ENCODE data around the gene FAXDC2.
A peak's percentile ranks its signal among the peaks of the same experiment; 100 is the strongest.

The FAXDC2 gene

GRCh38 chr5:154881986-154882385 lies 31.6 kb upstream of the FAXDC2 start:
- in situ Hi-C loops (cut with HindIII; ENCODE audit: low pct_ligation_motif_present, low sequenced_read_pairs): no loop called here
- no peaks in the 10 kb centered on the region for H3K27me3 ChIP-seq (replicated peaks)
- no peak overlapping the region for H3K27ac ChIP-seq
- H3K4me3 ChIP-seq (ENCODE audit: low read depth, low read length): no peak overlapping the region
- no peak for DNase-seq
- TF ChIP-seq CTCF (IDR thresholded peaks at IDR 0.05; ENCODE audit: low read depth, low read length, missing control alignments): no peak
- peaks cover 18% of the 10 kb centered on the region for H3K36me3 ChIP-seq (replicated peaks)

GRCh38 chr5:154878642-154879335 lies 28.4 kb upstream of the FAXDC2 start:
- DNase-seq: no peak
- TF ChIP-seq CTCF (IDR thresholded peaks at IDR 0.05; ENCODE audit: low read depth, low read length, missing control alignments): no peak
- Histone ChIP-seq H3K36me3 (replicated peaks) (peaks cover 12% of the 10 kb centered on the region), H3K27ac (no peak overlapping the region), H3K4me3 (ENCODE audit: low read depth, low read length) (no peak overlapping the region), H3K27me3 (replicated peaks) (no peaks in the 10 kb centered on the region)
- in situ Hi-C loops (cut with HindIII; ENCODE audit: low pct_ligation_motif_present, low sequenced_read_pairs): no loop called here

- in situ Hi-C loops (cut with HindIII; ENCODE audit: low pct_ligation_motif_present, low sequenced_read_pairs): no loop called here
- no peak for TF ChIP-seq CTCF (IDR thresholded peaks at IDR 0.05; ENCODE audit: low read depth, low read length, missing control alignments)
- H3K27me3 ChIP-seq (replicated peaks): no peaks in the 10 kb centered on the region
- no peak overlapping the region for H3K4me3 ChIP-seq (ENCODE audit: low read depth, low read length)
- H3K27ac ChIP-seq: no peak overlapping the region
- DNase-seq: no peak
- peaks cover 39% of the 10 kb centered on the region for H3K36me3 ChIP-seq (replicated peaks)
These were observed 23.5 kb upstream of the FAXDC2 start for GRCh38 chr5:154873791-154874331.

- TF ChIP-seq CTCF (IDR thresholded peaks at IDR 0.05; ENCODE audit: low read depth, low read length, missing control alignments): no peak
- Histone ChIP-seq H3K27ac (no peak overlapping the region), H3K36me3 (replicated peaks) (peaks cover 39% of the 10 kb centered on the region), H3K4me3 (ENCODE audit: low read depth, low read length) (no peak overlapping the region), H3K27me3 (replicated peaks) (no peaks in the 10 kb centered on the region)
- in situ Hi-C loops (cut with HindIII; ENCODE audit: low pct_ligation_motif_present, low sequenced_read_pairs): no loop called here
- no peak for DNase-seq
These were observed 21.3 kb upstream of the FAXDC2 start for GRCh38 chr5:154871734-154872133.

- H3K27ac ChIP-seq: no peak overlapping the region
- in situ Hi-C loops (cut with HindIII; ENCODE audit: low pct_ligation_motif_present, low sequenced_read_pairs): no loop called here
These were observed 18.3 kb upstream of the FAXDC2 start for GRCh38 chr5:154868702-154869101.

More at GRCh38 chr5:154868702-154869101, 18.3 kb upstream of the FAXDC2 start:
- no peak for DNase-seq
- Histone ChIP-seq H3K36me3 (replicated peaks) (peaks cover 39% of the 10 kb centered on the region), H3K4me3 (ENCODE audit: low read depth, low read length) (no peak overlapping the region), H3K27me3 (replicated peaks) (no peaks in the 10 kb centered on the region)
- TF ChIP-seq CTCF (IDR thresholded peaks at IDR 0.05; ENCODE audit: low read depth, low read length, missing control alignments): peak; percentile 47

Data from brain microvascular endothelial cell (primary cell).